CD4-positive, alpha-beta T cell treated with Interleukin-10 for 1 hour (primary cell): Measurements from ENCODE around the gene AGTPBP1.
"Not testable (repeated sequence)": the region's sequence is repeated elsewhere in the genome, so short reads cannot be mapped to it uniquely, and the experiment has no call there.

ENCODE experiments used
- DNase-seq: peaks from one replicate; pipeline ENCODE4 v3.0.0-alpha.2; 2020

Gene AGTPBP1

DNA sequence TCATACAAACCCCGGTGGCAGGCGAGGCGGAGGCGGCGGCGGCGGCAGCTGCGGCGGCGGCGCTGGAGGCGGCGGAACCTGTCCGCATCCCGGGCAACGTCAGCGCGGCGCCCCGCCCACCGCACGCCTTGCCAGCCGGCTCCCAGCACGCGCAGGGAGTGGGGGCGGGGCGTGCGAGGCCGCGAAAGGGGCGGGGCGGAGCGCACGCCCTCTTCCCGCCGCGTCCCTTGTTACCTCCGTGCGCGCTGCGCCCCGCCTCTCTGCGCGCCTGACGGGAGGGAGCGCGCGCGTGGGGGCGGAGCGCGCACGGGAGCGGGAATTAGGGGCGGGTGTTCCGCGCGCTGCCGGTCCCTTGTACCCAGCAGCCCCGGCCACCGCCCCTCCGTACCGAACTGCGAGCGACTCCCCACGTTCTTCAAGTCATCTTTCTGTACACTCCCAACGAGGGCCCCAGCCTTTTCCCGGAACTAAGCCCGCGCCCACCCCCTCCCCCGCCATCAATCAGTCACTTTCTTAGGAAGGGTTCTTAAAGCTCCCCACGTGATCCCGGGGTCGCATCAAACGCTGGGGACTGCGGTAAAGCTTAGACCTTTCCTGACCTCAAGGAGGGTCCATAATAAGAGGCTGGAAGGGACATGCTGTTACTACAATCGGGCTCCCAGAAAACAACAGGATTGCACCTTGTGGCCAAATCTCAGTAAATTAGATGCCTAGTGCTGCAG is at the start of gene AGTPBP1:
TSS of gene AGTPBP1 (minus strand) at position 80 of the 722 bp plus-strand sequence. CDS start 29,421 bp downstream, outside the sequence.
- peak; percentile 96 for DNase-seq

- not testable (repeated sequence) for DNase-seq
These were observed 44.4 kb upstream of the AGTPBP1 start for GRCh38 chr9:85786116-85786515.

GRCh38 chr9:85773844-85774243 is 32.1 kb upstream of the AGTPBP1 start:
- not testable (repeated sequence) for DNase-seq

- DNase-seq, result not testable (repeated sequence)
These were observed 20.0 kb upstream of the AGTPBP1 start for GRCh38 chr9:85761802-85762201.

- DNase-seq, result not testable (repeated sequence)
These were observed 16.0 kb upstream of the AGTPBP1 start for GRCh38 chr9:85757716-85758115.

DNA sequence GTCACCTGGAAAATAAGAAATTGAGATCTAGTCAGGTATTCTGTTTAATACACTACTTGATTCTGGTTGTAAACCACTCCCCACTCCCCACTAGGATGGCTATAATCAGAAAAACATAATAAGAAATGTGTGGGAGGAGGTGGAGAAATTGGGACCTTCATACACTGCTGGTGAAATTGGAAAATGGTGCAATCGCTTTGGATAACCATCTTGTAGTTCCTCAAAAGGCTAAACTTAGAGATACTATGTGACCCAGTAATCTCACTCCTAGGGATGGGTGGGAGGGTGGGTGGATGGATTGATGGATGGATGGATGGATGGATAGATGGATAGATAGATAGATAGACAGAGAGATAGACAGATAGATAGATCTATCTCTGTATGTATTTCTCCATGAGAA is 14.5 kb upstream of the AGTPBP1 start:
- DNase-seq, result not testable (repeated sequence)

DNA sequence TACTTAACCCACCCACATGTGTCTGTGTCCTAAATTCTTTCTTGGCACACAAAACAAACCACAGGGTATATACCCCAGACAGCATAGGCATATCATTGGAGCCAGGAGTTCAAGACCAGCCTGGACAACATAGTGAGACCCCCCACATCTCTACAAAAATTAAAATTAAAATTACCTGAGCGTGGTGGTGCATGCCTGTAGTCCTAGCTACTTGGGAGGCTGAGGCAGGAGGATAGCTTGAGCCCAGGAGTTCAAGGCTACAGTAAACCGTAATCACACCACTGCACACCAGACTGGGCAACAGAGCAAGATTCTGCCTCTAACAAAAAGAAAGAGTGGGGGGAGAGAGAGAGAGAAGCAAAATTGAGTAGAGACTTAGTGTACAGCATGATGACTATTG is 4.6 kb upstream of the AGTPBP1 start:
- no peak for DNase-seq

DNA sequence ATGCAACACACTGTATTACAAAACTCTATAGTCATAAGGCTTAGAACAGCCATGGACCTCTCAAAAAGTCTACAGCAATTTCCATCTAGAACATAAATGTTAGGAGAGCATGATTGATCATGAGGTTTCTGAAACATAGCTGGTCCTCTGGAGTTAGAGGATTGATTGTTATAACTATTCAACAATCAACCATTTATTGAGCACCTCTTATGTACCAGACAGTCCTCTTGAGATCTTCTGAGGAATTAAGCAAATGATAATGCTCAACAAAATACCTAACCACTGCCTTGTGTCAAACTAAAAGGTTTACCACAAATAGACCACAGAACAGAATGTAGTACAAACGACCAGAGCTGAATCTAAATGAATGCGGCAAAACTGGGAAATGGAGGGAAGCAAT is 3.4 kb upstream of the AGTPBP1 start:
- no peak for DNase-seq

DNA sequence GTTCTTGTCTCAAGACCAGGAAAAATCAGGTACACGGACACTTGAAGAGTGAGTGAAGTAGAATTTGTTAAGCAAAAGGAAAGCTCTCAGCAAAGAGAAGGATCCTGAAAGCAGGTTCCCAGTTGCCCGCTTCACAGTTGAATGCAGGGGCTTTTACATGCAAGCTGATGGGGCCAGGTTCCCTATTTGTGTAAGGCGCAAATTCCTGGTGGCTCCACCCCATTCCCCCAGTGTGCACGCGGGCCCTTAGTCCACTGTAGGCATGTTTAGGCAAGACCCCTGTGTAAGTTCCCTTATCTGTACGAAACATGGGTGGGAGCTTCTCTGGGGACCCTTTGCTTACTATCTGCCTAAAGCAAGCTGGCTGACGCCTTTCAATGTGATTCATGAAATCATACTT is 2.7 kb upstream of the AGTPBP1 start:
- no peak for DNase-seq

- peak; percentile 23 for DNase-seq
These were observed 1.7 kb upstream of the AGTPBP1 start for GRCh38 chr9:85743275-85744128.

GRCh38 chr9:85742597-85742936 is 813 bp upstream of the AGTPBP1 start:
- DNase-seq, result no peak

DNA sequence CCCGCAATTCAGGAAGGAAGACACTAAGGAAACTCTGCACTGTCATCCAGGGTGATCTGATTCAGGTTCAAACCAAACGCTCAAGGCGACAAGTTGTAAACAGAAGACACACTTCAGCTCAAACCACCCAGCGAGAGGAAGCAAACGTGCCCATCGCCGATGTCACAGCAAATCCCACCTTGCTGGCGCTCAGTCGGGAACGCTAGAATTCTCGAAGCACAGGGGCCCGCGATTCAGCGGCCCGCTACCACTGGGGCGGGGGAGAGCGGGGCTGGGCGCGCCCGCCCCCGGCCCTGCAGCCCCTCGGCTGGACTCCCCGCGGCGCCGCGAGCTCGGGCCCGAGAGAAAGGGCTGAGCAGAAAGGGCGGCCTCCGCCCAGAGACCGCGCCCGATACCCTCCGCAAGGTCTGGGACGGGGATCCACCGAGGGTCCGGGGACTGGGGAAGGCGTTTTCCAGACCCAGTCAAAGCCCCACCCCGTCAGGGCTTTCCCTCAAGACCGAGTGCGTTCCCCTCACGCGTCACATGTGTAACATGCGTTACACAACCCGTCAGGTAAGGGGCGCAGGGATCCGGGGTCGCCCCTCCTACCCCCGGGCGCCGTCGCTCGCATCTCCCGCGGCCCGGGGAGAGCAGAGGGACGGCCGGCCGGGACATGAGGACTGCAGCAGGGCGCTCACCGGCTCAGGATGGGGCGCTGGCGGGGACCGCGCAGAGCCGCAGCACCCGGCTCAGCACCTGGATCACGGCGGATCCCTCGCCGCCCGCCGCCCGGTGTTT is 469 bp downstream of the AGTPBP1 start:
- DNase-seq, result peak; percentile 75

DNA sequence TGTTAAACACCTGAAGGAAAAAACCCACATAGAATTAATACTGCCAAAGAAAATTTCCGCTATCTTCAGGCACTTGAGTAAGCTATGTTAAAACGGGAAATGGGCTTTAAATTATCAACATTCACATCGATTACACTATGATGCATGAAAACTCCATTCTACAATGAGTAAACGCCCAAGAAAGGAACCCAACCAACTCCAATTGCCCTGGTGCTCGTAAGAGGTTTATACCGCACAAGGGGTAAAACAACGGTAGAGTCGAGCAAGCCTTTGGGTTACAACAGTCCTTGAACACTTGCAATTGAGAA is 1.0 kb downstream of the AGTPBP1 start:
- no peak for DNase-seq

GRCh38 chr9:85738509-85738908 is 3.2 kb downstream of the AGTPBP1 start:
- DNase-seq, result no peak

- no peak for DNase-seq
These were observed 4.1 kb downstream of the AGTPBP1 start for GRCh38 chr9:85737671-85738070.

- no peak for DNase-seq
These were observed 10.7 kb downstream of the AGTPBP1 start for GRCh38 chr9:85730916-85731630.

- DNase-seq, result no peak
These were observed 11.9 kb downstream of the AGTPBP1 start for GRCh38 chr9:85729882-85730281.

DNA sequence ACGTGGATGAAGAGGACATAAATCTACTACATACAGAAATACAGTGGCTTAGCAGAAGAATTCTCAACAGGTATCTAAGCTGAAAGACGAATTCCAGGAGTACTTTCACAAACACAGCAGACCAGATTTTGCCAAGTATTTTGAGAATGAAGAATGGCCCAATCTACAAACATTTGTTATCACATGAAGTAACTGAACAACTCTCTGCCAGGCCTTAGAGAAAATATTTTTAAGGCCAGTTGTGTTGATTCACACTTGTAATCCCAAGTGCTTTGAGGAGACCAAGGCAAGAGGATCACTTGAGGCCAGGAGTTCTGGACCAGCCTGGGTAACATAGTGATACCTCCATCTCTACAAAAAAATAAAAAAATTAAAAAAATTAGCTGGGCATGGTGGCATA is 14.3 kb downstream of the AGTPBP1 start:
- DNase-seq, result no peak

DNA sequence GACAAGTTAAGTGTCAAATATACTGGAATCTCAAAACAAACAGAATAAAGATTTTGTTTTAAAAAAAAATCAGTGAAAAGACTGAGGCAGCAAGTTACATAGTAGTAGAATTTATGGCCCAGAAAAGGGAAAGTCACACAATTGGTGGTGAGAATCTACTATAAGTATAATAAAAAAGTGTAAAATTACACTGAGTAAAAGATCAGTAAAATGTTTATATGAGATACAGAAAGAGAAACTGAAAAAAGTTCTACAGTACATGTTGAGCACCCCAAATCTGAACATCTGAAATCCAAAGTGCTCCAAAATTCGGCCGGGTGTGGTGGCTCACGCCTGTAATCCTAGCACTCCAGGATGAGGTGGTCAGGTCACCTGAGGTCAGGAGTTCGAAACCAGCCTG is 15.0 kb downstream of the AGTPBP1 start:
- no peak for DNase-seq

DNA sequence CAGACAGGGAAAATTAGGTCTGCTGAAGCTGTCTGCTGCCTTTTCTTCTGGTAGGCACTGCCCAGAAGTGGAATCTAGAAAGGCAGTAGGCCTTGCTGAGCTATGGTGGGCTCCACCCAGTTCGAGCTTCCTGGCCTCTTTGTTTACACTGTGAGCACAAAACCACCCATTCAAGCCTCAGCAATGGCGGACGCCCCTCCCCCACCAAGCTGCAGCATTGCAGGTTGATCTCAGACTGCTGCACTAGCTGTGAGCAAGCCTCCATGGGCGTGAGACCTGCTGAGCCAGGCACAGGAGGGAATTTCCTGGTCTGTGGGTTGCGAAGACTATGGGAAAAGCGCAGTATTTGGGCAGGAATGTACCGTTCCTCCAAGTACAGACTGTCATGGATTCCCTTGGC is 18.5 kb downstream of the AGTPBP1 start:
- DNase-seq, result peak; percentile 69

GRCh38 chr9:85719411-85719810 is 22.3 kb downstream of the AGTPBP1 start:
- DNase-seq, result not testable (repeated sequence)

GRCh38 chr9:85717818-85718217 is 23.9 kb downstream of the AGTPBP1 start:
- not testable (repeated sequence) for DNase-seq

DNA sequence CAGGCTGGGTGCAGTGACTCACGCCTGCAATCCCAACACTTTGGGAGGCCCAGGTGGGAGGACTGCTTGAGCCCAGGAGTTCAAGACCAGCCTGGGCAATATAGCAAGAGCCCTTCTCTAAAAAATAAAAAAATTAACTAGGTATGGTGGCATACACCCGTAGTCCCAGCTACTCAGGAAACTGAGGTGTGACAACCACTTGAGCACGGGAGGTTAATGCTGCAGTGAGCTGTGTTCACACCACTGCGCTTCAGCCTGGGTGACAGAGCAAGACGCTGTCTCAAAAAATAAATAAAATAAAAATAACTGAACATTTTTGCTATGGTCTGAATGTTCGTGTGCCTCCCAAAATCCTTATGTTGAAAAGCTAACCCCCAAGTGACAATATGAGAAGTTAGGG is 24.5 kb downstream of the AGTPBP1 start:
- DNase-seq, result peak; percentile 29
